Epithelial cell of prostate (primary cell): Measurements from ENCODE around the gene RNF186.

Experiments used
- DNase-seq: peaks from one replicate; pipeline ENCODE4 v3.0.0-alpha.2; 2011; ENCODE audit warnings: low read depth, low spot score
- H3K27ac ChIP-seq: fragments of 450-650 bp; 2 replicates; pipeline ENCODE4 v1.5.1; 2017; ENCODE audit warnings: mild to moderate bottlenecking

Gene RNF186

DNA sequence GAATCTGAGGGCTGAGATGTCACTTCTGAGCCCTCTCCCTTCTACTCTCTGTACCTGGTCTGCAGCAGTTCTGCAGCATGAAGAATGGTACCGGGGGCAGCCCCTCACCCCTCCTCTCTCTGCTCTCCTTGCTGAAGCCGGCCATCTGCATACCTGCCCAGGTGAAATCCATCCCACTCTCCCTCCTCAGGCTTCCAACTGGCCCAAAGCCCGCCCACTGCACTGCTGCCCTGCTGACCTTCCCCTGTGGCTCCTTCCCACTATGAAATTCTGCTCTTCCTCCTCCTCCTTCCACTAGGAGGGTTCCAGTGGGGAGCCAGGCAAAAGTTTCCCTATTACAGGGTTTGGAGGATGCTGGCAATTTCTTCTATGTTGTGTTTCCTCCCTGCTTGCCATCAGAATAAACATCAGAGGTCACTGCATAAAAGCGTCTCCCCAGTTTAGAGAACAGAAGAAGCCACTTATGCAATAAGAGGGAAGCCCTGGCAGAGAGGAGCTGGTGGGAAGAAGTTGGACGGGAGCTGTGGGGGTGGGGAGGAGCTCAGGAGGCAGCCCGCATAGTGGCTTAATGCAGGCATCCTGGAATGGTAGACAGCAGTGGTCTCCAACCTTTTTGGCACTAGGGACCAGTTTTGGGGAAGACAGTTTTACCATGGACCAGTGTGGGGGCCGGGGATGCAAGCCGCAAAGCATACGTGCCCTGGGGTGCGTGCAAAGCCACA is 45.7 kb downstream of the RNF186 start:
- H3K27ac ChIP-seq, result no peak overlapping the region
- no peak for DNase-seq

GRCh38 chr1:19768353-19769210 is 46.5 kb downstream of the RNF186 start:
- H3K27ac ChIP-seq, result no peak overlapping the region

GRCh38 chr1:19765623-19766022 is 49.5 kb downstream of the RNF186 start:
- H3K27ac ChIP-seq, result peak overlapping the region; percentile 41
- peak; percentile 46 for DNase-seq

More at GRCh38 chr1:19768353-19769210, 46.5 kb downstream of the RNF186 start:
- DNase-seq, result no peak

DNA sequence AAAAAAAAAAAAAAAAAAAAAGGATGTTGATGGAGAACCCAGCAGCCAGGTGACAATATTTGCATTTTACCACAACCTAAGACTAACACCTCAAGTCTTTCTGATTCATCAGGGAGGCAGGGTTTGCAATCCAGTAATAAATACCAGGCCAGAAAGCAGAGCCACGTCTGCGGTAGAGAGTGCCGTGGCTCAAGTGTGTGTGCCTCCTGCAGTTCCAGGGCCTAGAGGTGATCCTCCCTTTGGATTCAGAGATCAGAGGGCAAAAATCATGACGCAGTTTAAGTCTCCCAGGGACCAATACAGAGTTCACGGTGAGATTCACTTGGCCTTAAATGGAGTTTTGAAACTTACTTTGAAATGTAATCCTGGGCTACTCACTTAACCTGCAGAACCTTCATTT is 50.2 kb downstream of the RNF186 start:
- DNase-seq, result no peak
- peak overlapping the region; percentile 41 for H3K27ac ChIP-seq
